Endothelial cell (in vitro differentiated cells): ENCODE results near the gene CDCA3. TPM values are rescaled to one million over a fixed set of nuclear protein-coding genes. Genes with fewer than 3 reads are reported as not detected.

Experiments
- DNase-seq: peaks from one replicate; pipeline ENCODE4 v3.0.0; 2021; ENCODE audit warnings: low spot score
- H3K27ac Mint-ChIP-seq: one replicate; pipeline ENCODE4 v1.8.0; 2021; ENCODE audit warnings: mixed read lengths, inconsistent platforms; ENCODE audit not compliant: unreplicated experiment
- H3K27me3 Mint-ChIP-seq: one replicate; pipeline ENCODE4 v1.8.0; 2021; ENCODE audit warnings: mild to moderate bottlenecking, moderate library complexity, mixed read lengths, inconsistent platforms; ENCODE audit not compliant: unreplicated experiment
- H3K36me3 Mint-ChIP-seq: one replicate; pipeline ENCODE4 v1.8.0; 2021; ENCODE audit warnings: mild to moderate bottlenecking, low read depth, mixed read lengths, inconsistent platforms; ENCODE audit not compliant: unreplicated experiment
- H3K4me1 Mint-ChIP-seq: one replicate; pipeline ENCODE4 v1.8.0; 2021; ENCODE audit warnings: mild to moderate bottlenecking, mixed read lengths, inconsistent platforms; ENCODE audit not compliant: unreplicated experiment
- H3K4me3 Mint-ChIP-seq: one replicate; pipeline ENCODE4 v1.8.0; 2021; ENCODE audit warnings: mild to moderate bottlenecking, mixed read lengths, inconsistent platforms; ENCODE audit not compliant: unreplicated experiment
- H3K9me3 Mint-ChIP-seq: one replicate; pipeline ENCODE4 v1.8.0; 2021; ENCODE audit warnings: mixed read lengths, inconsistent platforms; ENCODE audit not compliant: unreplicated experiment
- total RNA-seq: library from RNA; stranded (reverse); fragmentation: NEBNext Ultra II Directional; extraction: Animal tissue kit (Norgen Biotek cat#: 25700); gene quantifications from one replicate; pipeline ENCODE4 v1.2.1, GENCODE V29; 2021; ENCODE audit not compliant: unreplicated experiment
- TF ChIP-seq, protein P1 (sequence below): fragments of 200-600 bp; sonication (generic); IDR thresholded peaks from one replicate; pipeline ENCODE4 v1.5.0; 2021; ENCODE audit warnings: antibody characterized with exemption; ENCODE audit not compliant: unreplicated experiment

Gene CDCA3
- total RNA-seq, 1 donor from 2014 or later, result 6.2 TPM

DNA sequence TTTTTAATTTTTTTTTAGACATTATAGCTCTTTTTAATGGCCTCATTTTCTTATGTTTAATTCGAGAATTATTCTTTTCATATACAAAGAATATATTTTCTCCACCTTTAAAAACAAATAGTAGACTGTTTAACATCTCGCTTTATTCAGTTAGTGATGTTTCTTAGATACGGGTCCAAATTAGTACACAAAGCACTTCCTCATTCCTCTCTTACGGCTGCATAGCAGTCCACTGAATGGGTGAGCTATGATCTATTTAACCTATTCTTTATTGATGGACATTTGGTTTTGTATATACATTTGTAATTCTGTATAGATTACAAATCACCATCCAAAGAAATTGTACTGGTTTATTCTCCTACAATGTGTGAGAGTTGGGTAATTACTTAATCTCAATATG is 37.7 kb downstream of the CDCA3 start:
- Mint-ChIP-seq H3K27ac (no peak overlapping the region), H3K4me3 (no peak overlapping the region), H3K27me3 (peaks cover 16% of the 10 kb centered on the region), H3K9me3 (no peaks in the 10 kb centered on the region), H3K4me1 (peaks cover 41% of the 10 kb centered on the region), H3K36me3 (peaks cover 16% of the 10 kb centered on the region)
- DNase-seq, result no peak
- TF ChIP-seq, protein P1, sequence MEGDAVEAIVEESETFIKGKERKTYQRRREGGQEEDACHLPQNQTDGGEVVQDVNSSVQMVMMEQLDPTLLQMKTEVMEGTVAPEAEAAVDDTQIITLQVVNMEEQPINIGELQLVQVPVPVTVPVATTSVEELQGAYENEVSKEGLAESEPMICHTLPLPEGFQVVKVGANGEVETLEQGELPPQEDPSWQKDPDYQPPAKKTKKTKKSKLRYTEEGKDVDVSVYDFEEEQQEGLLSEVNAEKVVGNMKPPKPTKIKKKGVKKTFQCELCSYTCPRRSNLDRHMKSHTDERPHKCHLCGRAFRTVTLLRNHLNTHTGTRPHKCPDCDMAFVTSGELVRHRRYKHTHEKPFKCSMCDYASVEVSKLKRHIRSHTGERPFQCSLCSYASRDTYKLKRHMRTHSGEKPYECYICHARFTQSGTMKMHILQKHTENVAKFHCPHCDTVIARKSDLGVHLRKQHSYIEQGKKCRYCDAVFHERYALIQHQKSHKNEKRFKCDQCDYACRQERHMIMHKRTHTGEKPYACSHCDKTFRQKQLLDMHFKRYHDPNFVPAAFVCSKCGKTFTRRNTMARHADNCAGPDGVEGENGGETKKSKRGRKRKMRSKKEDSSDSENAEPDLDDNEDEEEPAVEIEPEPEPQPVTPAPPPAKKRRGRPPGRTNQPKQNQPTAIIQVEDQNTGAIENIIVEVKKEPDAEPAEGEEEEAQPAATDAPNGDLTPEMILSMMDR, result no peak

DNA sequence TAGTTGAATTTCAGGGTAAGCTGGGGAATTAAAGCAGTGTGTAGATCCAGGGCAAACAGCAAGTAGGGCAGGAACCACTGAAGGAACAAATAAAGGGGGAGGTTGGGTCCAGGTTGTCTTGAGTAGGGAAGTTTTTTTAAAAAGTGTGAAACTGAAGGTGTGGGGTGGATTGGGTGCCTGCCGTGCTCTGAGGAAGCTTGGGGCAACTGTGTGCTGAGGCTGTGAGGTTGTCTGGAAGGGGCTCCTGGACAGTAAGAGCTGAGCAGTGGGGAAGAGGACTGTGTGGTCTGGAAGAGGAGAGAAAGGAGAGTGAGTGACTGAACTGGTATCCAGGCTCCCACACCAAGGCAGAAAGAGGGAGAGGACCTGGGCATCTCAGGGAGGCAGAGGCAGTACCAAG is 40.3 kb downstream of the CDCA3 start:
- Mint-ChIP-seq H3K27me3 (peaks cover 5% of the 10 kb centered on the region), H3K4me3 (no peak overlapping the region), H3K9me3 (no peaks in the 10 kb centered on the region), H3K27ac (no peak overlapping the region), H3K36me3 (peaks cover 8% of the 10 kb centered on the region), H3K4me1 (peaks cover 23% of the 10 kb centered on the region)
- TF ChIP-seq, protein P1, result no peak
- DNase-seq, result no peak

DNA sequence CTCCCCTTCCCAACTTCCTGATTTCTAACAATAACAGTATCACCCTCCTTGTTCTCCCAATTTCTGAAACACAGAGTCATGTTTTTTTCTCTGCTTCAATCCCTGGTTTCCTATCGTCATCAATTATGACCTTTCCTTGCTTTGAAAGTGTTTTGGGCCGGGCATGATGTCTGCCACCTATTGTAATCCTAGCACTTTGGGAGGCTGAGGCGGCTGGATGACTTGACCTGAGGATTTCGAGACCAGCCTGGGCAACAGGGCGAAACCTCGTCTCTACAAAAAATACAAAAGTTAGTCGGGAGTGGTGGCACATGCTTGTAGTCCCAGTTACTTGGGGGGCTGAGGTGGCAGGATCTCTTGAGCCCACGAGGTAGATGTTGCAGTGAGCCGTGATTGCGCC is 42.0 kb downstream of the CDCA3 start:
- TF ChIP-seq, protein P1, result no peak
- no peak for DNase-seq
- Mint-ChIP-seq H3K9me3 (no peaks in the 10 kb centered on the region), H3K36me3 (peaks cover 6% of the 10 kb centered on the region), H3K4me3 (no peak overlapping the region), H3K27ac (peak overlapping the region; percentile 88), H3K27me3 (peaks cover 2% of the 10 kb centered on the region), H3K4me1 (peaks cover 19% of the 10 kb centered on the region)

DNA sequence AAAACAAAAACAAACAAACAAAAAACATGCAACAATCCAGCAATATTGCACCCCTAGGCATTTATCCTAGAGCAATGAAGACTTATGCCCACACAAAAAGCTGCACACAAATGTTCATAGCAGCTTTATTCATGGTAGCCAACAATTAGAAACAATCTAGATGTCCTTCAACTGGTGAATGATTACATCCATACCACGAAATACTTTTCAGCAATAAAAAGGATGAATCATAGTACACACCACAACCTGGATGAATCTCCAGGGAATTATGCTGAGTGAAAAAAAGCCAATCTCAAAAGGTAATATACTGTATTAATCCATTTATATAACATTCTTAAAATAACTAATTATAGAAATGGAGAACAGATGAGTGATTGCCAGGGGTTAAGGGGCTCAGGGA is 43.9 kb downstream of the CDCA3 start:
- no peak overlapping the region for H3K27ac Mint-ChIP-seq
- no peak for DNase-seq
- TF ChIP-seq, protein P1, result no peak
- peaks cover 19% of the 10 kb centered on the region for H3K4me1 Mint-ChIP-seq
- peaks cover 6% of the 10 kb centered on the region for H3K36me3 Mint-ChIP-seq
- no peaks in the 10 kb centered on the region for H3K9me3 Mint-ChIP-seq
- H3K4me3 Mint-ChIP-seq, result no peak overlapping the region
- peaks cover 1% of the 10 kb centered on the region for H3K27me3 Mint-ChIP-seq

DNA sequence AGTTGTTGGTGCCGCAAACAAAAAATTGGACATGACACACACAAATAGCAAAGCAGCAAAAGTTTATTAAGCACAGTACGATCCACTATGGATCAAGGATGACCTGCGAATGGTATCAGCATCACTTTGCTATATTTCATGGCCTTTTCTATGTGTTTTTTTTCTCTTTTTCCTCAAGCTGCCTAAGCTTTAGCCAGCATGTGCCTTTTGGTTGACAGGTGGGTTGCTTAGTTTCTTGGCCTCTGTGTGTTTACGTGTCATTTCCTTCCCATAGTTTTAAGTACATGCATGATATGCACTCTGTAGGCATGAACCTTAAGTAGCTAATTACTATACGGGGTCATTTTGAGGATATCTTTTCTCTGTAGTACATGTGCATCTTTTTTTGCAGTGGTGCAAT is 51.9 kb downstream of the CDCA3 start:
- Mint-ChIP-seq H3K36me3 (peaks cover 7% of the 10 kb centered on the region), H3K4me3 (no peak overlapping the region), H3K9me3 (no peaks in the 10 kb centered on the region), H3K27ac (no peak overlapping the region), H3K27me3 (peaks cover 2% of the 10 kb centered on the region), H3K4me1 (peaks cover 10% of the 10 kb centered on the region)
- TF ChIP-seq, protein P1, result no peak
- no peak for DNase-seq

Other genes starting within 250 kb of the CDCA3 start
- gene CHD4, start 243.9 kb downstream of the CDCA3 start, total RNA-seq, result 334 TPM
- gene LPAR5, start 215.3 kb downstream of the CDCA3 start, total RNA-seq, result 2.7 TPM
- gene ACRBP, start 203.9 kb downstream of the CDCA3 start, total RNA-seq, result 19.3 TPM
- 41.3 TPM for gene ING4, start 188.2 kb downstream of the CDCA3 start, total RNA-seq
- 85.2 TPM for gene ZNF384, start 161.9 kb downstream of the CDCA3 start, total RNA-seq
- gene PIANP, start 150.5 kb downstream of the CDCA3 start, total RNA-seq, result 2.0 TPM
- gene COPS7A, start 127.2 kb downstream of the CDCA3 start, total RNA-seq, result 25.1 TPM
- 118 TPM for gene MLF2, start 98.1 kb downstream of the CDCA3 start, total RNA-seq
- 864 TPM for gene PTMS, start 84.9 kb downstream of the CDCA3 start, total RNA-seq
- 7.6 TPM for gene LAG3, start 78.8 kb downstream of the CDCA3 start, total RNA-seq
- 4.7 TPM for gene CD4, start 61.8 kb downstream of the CDCA3 start, total RNA-seq
- gene GPR162, start 29.5 kb downstream of the CDCA3 start, total RNA-seq, result 52.7 TPM
- gene P3H3, start 22.9 kb downstream of the CDCA3 start, total RNA-seq, result 48.8 TPM
- gene GNB3, start 10.4 kb downstream of the CDCA3 start, total RNA-seq, result 9.0 TPM
- gene USP5, start 864 bp upstream of the CDCA3 start, total RNA-seq, result 119 TPM
- 356 TPM for gene TPI1, start 16.2 kb upstream of the CDCA3 start, total RNA-seq
- 6.7 TPM for gene SPSB2, start 22.0 kb upstream of the CDCA3 start, total RNA-seq
- 5.7 TPM for gene LRRC23, start 53.5 kb upstream of the CDCA3 start, total RNA-seq
- 5.3 TPM for gene ENO2, start 63.3 kb upstream of the CDCA3 start, total RNA-seq
- 144 TPM for gene ATN1, start 76.7 kb upstream of the CDCA3 start, total RNA-seq
- not detected for gene RNU7-1, start 92.5 kb upstream of the CDCA3 start, total RNA-seq
- 225 TPM for gene C12orf57, start 92.7 kb upstream of the CDCA3 start, total RNA-seq
- gene PTPN6, start 100.1 kb upstream of the CDCA3 start, total RNA-seq, result 22.1 TPM
- gene PHB2, start 119.4 kb upstream of the CDCA3 start, total RNA-seq, result 288 TPM
- gene EMG1, start 119.6 kb upstream of the CDCA3 start, total RNA-seq, result 37.3 TPM
- 40.2 TPM for gene LPCAT3, start 167.2 kb upstream of the CDCA3 start, total RNA-seq
- 5.8 TPM for gene C1S, start 209.4 kb upstream of the CDCA3 start, total RNA-seq
- gene C1R, start 241.2 kb upstream of the CDCA3 start, total RNA-seq, result 1.4 TPM